IPS-15b (cell line): ENCODE measurements around the gene DPY19L1.

Source experiments
- H3K27me3 ChIP-seq: one replicate; pipeline ENCODE4 v1.6.1; 2013; ENCODE audit warnings: low read length; ENCODE audit not compliant: control insufficient read depth, insufficient read depth
- H3K36me3 ChIP-seq: one replicate; pipeline ENCODE4 v1.6.1; 2013; ENCODE audit warnings: low read length; ENCODE audit not compliant: control insufficient read depth, insufficient read depth
- H3K4me1 ChIP-seq: one replicate; pipeline ENCODE4 v1.6.1; 2013; ENCODE audit warnings: mild to moderate bottlenecking, low read length; ENCODE audit not compliant: control insufficient read depth, insufficient read depth
- H3K4me3 ChIP-seq: one replicate; pipeline ENCODE4 v1.5.1; 2013; ENCODE audit warnings: low read depth, low read length
- H3K9ac ChIP-seq: one replicate; pipeline ENCODE4 v1.6.1; 2013; ENCODE audit warnings: low read depth, mild to moderate bottlenecking, low read length
- H3K9me3 ChIP-seq: one replicate; pipeline ENCODE4 v1.6.1; 2013; ENCODE audit warnings: mild to moderate bottlenecking, low read length; ENCODE audit not compliant: control insufficient read depth, insufficient read depth

Gene DPY19L1

GRCh38 chr7:35029311-35029710 is 8.0 kb downstream of the DPY19L1 start:
- no peak overlapping the region for H3K9ac ChIP-seq
- peaks cover 4% of the 10 kb centered on the region for H3K4me1 ChIP-seq
- no peaks in the 10 kb centered on the region for H3K9me3 ChIP-seq
- H3K4me3 ChIP-seq, result no peak overlapping the region
- no peaks in the 10 kb centered on the region for H3K36me3 ChIP-seq
- no peaks in the 10 kb centered on the region for H3K27me3 ChIP-seq

- Histone ChIP-seq H3K4me3 (no peak overlapping the region), H3K9ac (no peak overlapping the region), H3K9me3 (no peaks in the 10 kb centered on the region), H3K36me3 (no peaks in the 10 kb centered on the region), H3K4me1 (peaks cover 6% of the 10 kb centered on the region), H3K27me3 (no peaks in the 10 kb centered on the region)
Observed at GRCh38 chr7:35026150-35026549, 11.1 kb downstream of the DPY19L1 start.

- no peaks in the 10 kb centered on the region for H3K27me3 ChIP-seq
- H3K4me1 ChIP-seq, result peaks cover 6% of the 10 kb centered on the region
- no peaks in the 10 kb centered on the region for H3K36me3 ChIP-seq
- no peak overlapping the region for H3K4me3 ChIP-seq
- no peak overlapping the region for H3K9ac ChIP-seq
- H3K9me3 ChIP-seq, result no peaks in the 10 kb centered on the region
Observed at GRCh38 chr7:35025369-35025870, 11.9 kb downstream of the DPY19L1 start.

DNA sequence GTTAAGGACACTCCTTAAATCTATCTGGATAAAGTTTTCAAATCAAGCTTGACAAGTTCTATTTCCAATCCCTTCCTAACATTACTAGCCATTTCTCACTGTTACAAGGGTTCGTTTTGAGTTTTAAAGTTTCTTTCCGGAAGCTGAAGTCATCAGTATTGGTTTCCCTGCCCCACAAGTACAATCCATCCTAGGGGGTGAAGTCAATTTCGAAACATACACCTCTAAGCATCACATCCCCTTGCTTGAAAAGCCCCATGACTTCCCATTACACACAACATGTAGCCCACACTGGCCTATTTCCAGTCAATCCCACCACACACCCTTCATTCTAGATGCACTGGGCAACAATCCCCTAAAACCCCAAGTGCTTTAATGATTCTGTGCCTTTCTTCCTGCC is 13.0 kb downstream of the DPY19L1 start:
- no peaks in the 10 kb centered on the region for H3K36me3 ChIP-seq
- H3K27me3 ChIP-seq, result no peaks in the 10 kb centered on the region
- no peaks in the 10 kb centered on the region for H3K9me3 ChIP-seq
- no peak overlapping the region for H3K4me3 ChIP-seq
- no peak overlapping the region for H3K9ac ChIP-seq
- peaks cover 6% of the 10 kb centered on the region for H3K4me1 ChIP-seq

DNA sequence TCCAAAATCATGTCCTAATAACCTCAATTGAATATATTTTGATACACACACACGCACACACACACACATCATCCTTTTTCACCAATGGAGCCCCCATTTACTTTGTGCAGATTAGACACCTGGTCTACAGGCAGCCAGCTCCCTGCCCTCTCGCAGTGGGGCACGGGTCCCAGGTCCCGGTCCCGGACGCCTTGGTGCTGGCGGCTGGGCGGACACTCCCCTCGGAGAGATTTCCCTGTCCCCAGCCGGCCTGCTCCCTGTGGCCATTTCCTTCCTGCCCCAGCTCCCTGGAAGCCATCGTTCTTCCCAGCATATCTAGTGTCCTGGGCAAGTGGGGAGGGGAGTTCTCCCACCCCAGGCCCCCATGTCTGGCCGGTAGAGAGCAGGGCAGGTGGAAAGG is 14.6 kb downstream of the DPY19L1 start:
- Histone ChIP-seq H3K4me1 (peaks cover 6% of the 10 kb centered on the region), H3K27me3 (no peaks in the 10 kb centered on the region), H3K9me3 (no peaks in the 10 kb centered on the region), H3K4me3 (no peak overlapping the region), H3K36me3 (no peaks in the 10 kb centered on the region), H3K9ac (no peak overlapping the region)

- Histone ChIP-seq H3K36me3 (no peaks in the 10 kb centered on the region), H3K9ac (no peak overlapping the region), H3K27me3 (no peaks in the 10 kb centered on the region), H3K9me3 (no peaks in the 10 kb centered on the region), H3K4me3 (no peak overlapping the region), H3K4me1 (peaks cover 6% of the 10 kb centered on the region)
Observed at GRCh38 chr7:35021445-35021844, 15.8 kb downstream of the DPY19L1 start.

- Histone ChIP-seq H3K36me3 (no peaks in the 10 kb centered on the region), H3K4me3 (no peak overlapping the region), H3K9ac (no peak overlapping the region), H3K9me3 (no peaks in the 10 kb centered on the region), H3K27me3 (no peaks in the 10 kb centered on the region), H3K4me1 (peaks cover 5% of the 10 kb centered on the region)
Observed at GRCh38 chr7:35019801-35020200, 17.5 kb downstream of the DPY19L1 start.

GRCh38 chr7:35019179-35019729 is 18.0 kb downstream of the DPY19L1 start:
- Histone ChIP-seq H3K36me3 (no peaks in the 10 kb centered on the region), H3K9ac (no peak overlapping the region), H3K4me3 (no peak overlapping the region), H3K4me1 (peaks cover 10% of the 10 kb centered on the region), H3K9me3 (no peaks in the 10 kb centered on the region), H3K27me3 (no peaks in the 10 kb centered on the region)

DNA sequence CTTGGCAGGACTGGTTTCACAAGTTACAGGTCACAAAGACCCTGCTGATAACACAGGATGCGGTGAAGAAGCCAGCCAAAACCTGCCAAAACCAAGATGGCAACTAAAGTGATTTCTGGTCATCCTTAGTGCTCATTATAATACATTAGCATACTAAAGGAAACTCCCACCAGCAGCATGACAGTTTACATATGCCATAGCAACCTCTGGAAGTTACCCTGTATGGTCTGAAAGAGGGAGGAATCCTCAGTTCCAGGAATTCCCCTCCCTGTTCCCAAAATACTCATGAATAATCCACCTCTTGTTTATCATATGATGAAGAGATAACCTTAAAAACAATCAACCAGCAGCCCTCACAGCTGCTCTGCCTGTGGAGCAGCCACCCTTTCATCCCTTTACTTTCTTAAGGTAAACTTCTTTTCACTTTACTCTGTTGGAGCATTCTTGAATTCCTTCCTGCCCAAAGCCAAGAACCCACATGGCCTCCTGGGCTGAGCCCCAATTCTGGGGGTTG is 21.9 kb downstream of the DPY19L1 start:
- no peaks in the 10 kb centered on the region for H3K36me3 ChIP-seq
- H3K4me1 ChIP-seq, result peaks cover 7% of the 10 kb centered on the region
- no peaks in the 10 kb centered on the region for H3K9me3 ChIP-seq
- no peaks in the 10 kb centered on the region for H3K27me3 ChIP-seq
- H3K9ac ChIP-seq, result no peak overlapping the region
- H3K4me3 ChIP-seq, result no peak overlapping the region

DNA sequence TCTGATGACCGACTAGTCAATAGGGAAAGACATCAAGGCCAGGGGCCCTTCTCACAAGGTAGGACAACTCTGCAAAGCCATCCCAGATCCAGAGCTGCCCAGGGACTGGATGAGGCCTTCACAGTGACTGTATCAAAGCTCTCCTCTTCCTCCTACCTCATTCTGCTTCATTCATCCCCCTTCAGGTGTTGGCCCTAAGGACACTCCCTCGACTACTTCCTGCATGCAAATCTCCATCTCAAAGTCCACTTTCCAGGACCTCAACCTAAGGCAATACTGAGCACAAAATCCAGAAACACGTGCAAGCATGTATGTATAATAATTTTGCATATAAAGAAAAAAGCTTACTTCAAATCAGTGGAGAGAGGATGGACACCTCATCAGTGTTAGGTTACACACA is 25.1 kb downstream of the DPY19L1 start:
- Histone ChIP-seq H3K9ac (no peak overlapping the region), H3K27me3 (no peaks in the 10 kb centered on the region), H3K4me1 (peaks cover 7% of the 10 kb centered on the region), H3K36me3 (no peaks in the 10 kb centered on the region), H3K4me3 (no peak overlapping the region), H3K9me3 (no peaks in the 10 kb centered on the region)

DNA sequence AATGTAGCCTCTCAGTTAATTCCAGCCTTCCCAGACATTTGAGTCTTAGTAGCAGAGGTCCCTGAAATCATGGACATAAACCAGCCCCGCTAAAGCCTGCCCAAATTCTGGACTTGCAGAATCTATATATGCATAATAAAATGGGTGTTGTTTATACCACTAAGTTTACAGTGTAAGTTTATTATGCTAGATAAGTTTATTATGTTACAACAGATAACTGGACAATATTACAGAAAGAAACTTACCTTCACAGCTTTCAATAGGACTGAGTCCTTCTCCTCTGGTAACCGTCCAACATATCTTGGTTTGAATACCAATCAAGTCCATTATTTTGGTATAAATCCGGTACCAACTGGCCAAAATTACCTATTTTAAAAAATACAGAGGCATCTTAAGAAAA is 26.2 kb downstream of the DPY19L1 start:
- Histone ChIP-seq H3K4me3 (no peak overlapping the region), H3K9me3 (no peaks in the 10 kb centered on the region), H3K36me3 (no peaks in the 10 kb centered on the region), H3K27me3 (no peaks in the 10 kb centered on the region), H3K4me1 (peaks cover 7% of the 10 kb centered on the region), H3K9ac (no peak overlapping the region)

- no peaks in the 10 kb centered on the region for H3K27me3 ChIP-seq
- no peak overlapping the region for H3K9ac ChIP-seq
- H3K36me3 ChIP-seq, result no peaks in the 10 kb centered on the region
- no peak overlapping the region for H3K4me3 ChIP-seq
- no peaks in the 10 kb centered on the region for H3K9me3 ChIP-seq
- peaks cover 3% of the 10 kb centered on the region for H3K4me1 ChIP-seq
Observed at GRCh38 chr7:35007768-35008167, 29.5 kb downstream of the DPY19L1 start.
